ENCODE measurements around the gene SULT1C3. TPM values are rescaled to one million over a fixed set of nuclear protein-coding genes. Genes with fewer than 3 reads are reported as not detected.
A peak's percentile ranks its signal among the peaks of the same experiment; 100 is the strongest.

The SULT1C3 gene
- total RNA-seq, 6 experiments from 2014 or later, result not detected

- DNase-seq, result no peak
- no peaks in the 10 kb centered on the region; the same call in none of the 2 replicates for H3K27me3 Mint-ChIP-seq (ENCODE audit: insufficient read depth)
- no peak within 1 kb of the TSS for H3K27ac Mint-ChIP-seq
- H3K4me1 Mint-ChIP-seq (ENCODE audit: low read depth), result no peaks in the 10 kb centered on the region
- no peaks in the 10 kb centered on the region for H3K9me3 Mint-ChIP-seq
- no peaks in the 10 kb centered on the region for H3K36me3 Mint-ChIP-seq (ENCODE audit: low read depth)
- TF ChIP-seq, protein P1, sequence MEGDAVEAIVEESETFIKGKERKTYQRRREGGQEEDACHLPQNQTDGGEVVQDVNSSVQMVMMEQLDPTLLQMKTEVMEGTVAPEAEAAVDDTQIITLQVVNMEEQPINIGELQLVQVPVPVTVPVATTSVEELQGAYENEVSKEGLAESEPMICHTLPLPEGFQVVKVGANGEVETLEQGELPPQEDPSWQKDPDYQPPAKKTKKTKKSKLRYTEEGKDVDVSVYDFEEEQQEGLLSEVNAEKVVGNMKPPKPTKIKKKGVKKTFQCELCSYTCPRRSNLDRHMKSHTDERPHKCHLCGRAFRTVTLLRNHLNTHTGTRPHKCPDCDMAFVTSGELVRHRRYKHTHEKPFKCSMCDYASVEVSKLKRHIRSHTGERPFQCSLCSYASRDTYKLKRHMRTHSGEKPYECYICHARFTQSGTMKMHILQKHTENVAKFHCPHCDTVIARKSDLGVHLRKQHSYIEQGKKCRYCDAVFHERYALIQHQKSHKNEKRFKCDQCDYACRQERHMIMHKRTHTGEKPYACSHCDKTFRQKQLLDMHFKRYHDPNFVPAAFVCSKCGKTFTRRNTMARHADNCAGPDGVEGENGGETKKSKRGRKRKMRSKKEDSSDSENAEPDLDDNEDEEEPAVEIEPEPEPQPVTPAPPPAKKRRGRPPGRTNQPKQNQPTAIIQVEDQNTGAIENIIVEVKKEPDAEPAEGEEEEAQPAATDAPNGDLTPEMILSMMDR (IDR thresholded peaks at IDR 0.05), result no peak
- H3K4me3 Mint-ChIP-seq, result no peak within 1 kb of the TSS
Measured at GRCh38 chr2:108288534-108289106, 48.9 kb downstream of the SULT1C3 start, which contains the start of gene SULT1C2. Gene SULT1C2 (plus strand): TSS chr2:108288895. CDS start chr2:108293668, 4,773 bp downstream.

- TF ChIP-seq, protein P1 (IDR thresholded peaks at IDR 0.05), result no peak
- Mint-ChIP-seq H3K9me3 (peaks cover 5% of the 10 kb centered on the region; the same call in 1 of the 2 replicates), H3K36me3 (ENCODE audit: low read depth) (no peaks in the 10 kb centered on the region; the same call in 1 of the 2 replicates), H3K27me3 (ENCODE audit: insufficient read depth) (no peaks in the 10 kb centered on the region; the same call in none of the 2 replicates), H3K27ac (no peak overlapping the region), H3K4me3 (no peak overlapping the region), H3K4me1 (ENCODE audit: low read depth) (peaks cover 22% of the 10 kb centered on the region)
- DNase-seq, result no peak
Measured at GRCh38 chr2:108293850-108294249, 54.1 kb downstream of the SULT1C3 start.

- H3K27me3 Mint-ChIP-seq (ENCODE audit: insufficient read depth), result no peaks in the 10 kb centered on the region; the same call in none of the 2 replicates
- TF ChIP-seq, protein P1 (IDR thresholded peaks at IDR 0.05), result no peak
- peak overlapping the region; percentile 77 for H3K27ac Mint-ChIP-seq
- peak overlapping the region; percentile 37; the same call in 1 of the 2 replicates for H3K4me3 Mint-ChIP-seq
- DNase-seq, result peak; percentile 74
- no peaks in the 10 kb centered on the region; the same call in 1 of the 2 replicates for H3K36me3 Mint-ChIP-seq (ENCODE audit: low read depth)
- H3K9me3 Mint-ChIP-seq, result peaks cover 5% of the 10 kb centered on the region; the same call in 1 of the 2 replicates
- peaks cover 33% of the 10 kb centered on the region for H3K4me1 Mint-ChIP-seq (ENCODE audit: low read depth)
Measured at GRCh38 chr2:108297436-108298141, 57.8 kb downstream of the SULT1C3 start.

DNA sequence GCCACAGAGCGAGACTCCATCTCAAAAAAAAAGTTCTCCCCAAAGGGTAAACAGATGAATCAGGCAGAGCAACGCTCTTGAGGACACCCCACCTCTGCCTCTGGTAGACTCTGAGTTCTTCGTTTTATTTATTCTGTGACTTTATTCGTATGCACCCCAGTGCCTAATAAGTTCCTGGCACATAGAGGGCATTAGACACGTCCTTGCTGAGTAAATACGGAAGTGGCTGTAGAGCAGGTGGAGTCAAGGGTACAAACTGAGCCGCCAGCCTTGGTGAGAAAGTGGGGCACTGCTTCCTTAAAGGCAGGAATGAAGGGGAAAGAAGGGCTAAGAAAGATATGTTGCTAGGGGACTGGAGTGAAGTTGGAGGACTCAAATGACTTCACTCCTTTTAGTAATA is 61.8 kb downstream of the SULT1C3 start:
- Mint-ChIP-seq H3K9me3 (peaks cover 5% of the 10 kb centered on the region; the same call in 1 of the 2 replicates), H3K27me3 (ENCODE audit: insufficient read depth) (no peaks in the 10 kb centered on the region; the same call in 1 of the 2 replicates), H3K4me3 (no peak overlapping the region), H3K4me1 (ENCODE audit: low read depth) (peaks cover 39% of the 10 kb centered on the region), H3K36me3 (ENCODE audit: low read depth) (no peaks in the 10 kb centered on the region; the same call in 1 of the 2 replicates), H3K27ac (no peak overlapping the region)
- TF ChIP-seq, protein P1 (IDR thresholded peaks at IDR 0.05), result no peak
- DNase-seq, result no peak

GRCh38 chr2:108304975-108305374 is 65.2 kb downstream of the SULT1C3 start:
- DNase-seq, result no peak
- Mint-ChIP-seq H3K36me3 (ENCODE audit: low read depth) (no peaks in the 10 kb centered on the region), H3K4me1 (ENCODE audit: low read depth) (peaks cover 17% of the 10 kb centered on the region), H3K4me3 (no peak overlapping the region), H3K27me3 (ENCODE audit: insufficient read depth) (peaks cover 2% of the 10 kb centered on the region), H3K9me3 (no peaks in the 10 kb centered on the region), H3K27ac (no peak overlapping the region)
- TF ChIP-seq, protein P1 (IDR thresholded peaks at IDR 0.05), result no peak

Measured in HFFc6 (cell line).